Aorta (tissue), 5 donors: ENCODE data around the gene OR2F2. TPM values are rescaled to one million over a fixed set of nuclear protein-coding genes. Genes with fewer than 3 reads are reported as not detected.

Experiments
- ATAC-seq: fragments of 200-7000 bp; cut with Tn5 transposase; one replicate; pipeline ENCODE4 v1.9.1; 2022; ENCODE audit warnings: moderate library complexity; ENCODE audit not compliant: low FRiP score
- DNase-seq, 2 donors: peaks; one replicate each; pipeline ENCODE4 v3.0.0-alpha.2; 2020
- H3K27ac ChIP-seq, 2 donors: one replicate each; pipeline ENCODE4 v1.5.1; 2013; ENCODE audit warnings: low read length in 2 of 2, mild to moderate bottlenecking in 2 of 2, moderate library complexity in 2 of 2, control low read depth in 1 of 2, inconsistent platforms in 1 of 2, low read depth in 1 of 2
- H3K27me3 ChIP-seq, 2 donors: one replicate each; pipeline ENCODE4 v1.6.1; 2013; ENCODE audit warnings: control low read depth in 1 of 2, low read length in 1 of 2, mild to moderate bottlenecking in 1 of 2, moderate library complexity in 1 of 2; ENCODE audit not compliant: insufficient read depth in 2 of 2, control insufficient read depth in 1 of 2
- H3K36me3 ChIP-seq, 2 donors: one replicate each; pipeline ENCODE4 v1.6.1; 2013; ENCODE audit warnings: control low read depth in 1 of 2, low read length in 1 of 2, mild to moderate bottlenecking in 1 of 2; ENCODE audit not compliant: insufficient read depth in 2 of 2, control insufficient read depth in 1 of 2
- H3K4me1 ChIP-seq, 2 donors: one replicate each; pipeline ENCODE4 v1.6.1; 2013; ENCODE audit warnings: low read length in 2 of 2, control low read depth in 1 of 2, mild to moderate bottlenecking in 1 of 2, moderate library complexity in 1 of 2; ENCODE audit not compliant: insufficient read depth in 2 of 2, control insufficient read depth in 1 of 2
- H3K4me3 ChIP-seq, 2 donors: one replicate each; pipeline ENCODE4 v1.5.1; 2013; ENCODE audit warnings: low read length in 2 of 2, control low read depth in 1 of 2, mild to moderate bottlenecking in 1 of 2
- H3K9me3 ChIP-seq: one replicate; pipeline ENCODE4 v1.6.1; 2013; ENCODE audit warnings: mild to moderate bottlenecking, low read length; ENCODE audit not compliant: control insufficient read depth
- WGBS, 2 donors: extraction: QIAGEN DNeasy Blood & Tissue Kit; methylation state at CpG; one replicate each; pipeline ENCODE4 v1.1.7; 2013; 5-methylcytosine and 5-hydroxymethylcytosine counted together
- intact Hi-C, 2 donors: fragments of 100-400 bp; cut with DNase I; formaldehyde crosslinking; loops; one replicate each; pipeline versions ENCODE4 v1.14.2 to v1.15.0; 2022
- polyA plus RNA-seq, 2 donors: library from polyadenylated mRNA; stranded (reverse); fragments of 200-250 nt; gene quantifications; one replicate each; pipeline ENCODE4 v1.2.3, GENCODE V29; 2013
- total RNA-seq, 2 donors: library from RNA; stranded (reverse); fragmentation: NEBNext Ultra II Directional; extraction: Animal tissue kit (Norgen Biotek cat#: 25700); gene quantifications; one replicate each; pipeline ENCODE4 v1.2.1, GENCODE V29; 2021
- donor health status: healthy with polysubstance abuse.
- donor health status: Bipolar disorder and iron deficiency.
- donor health status: DM: no; HTN: no; CAD: no.
- donor health status: DM: no; HTN: no; CAD: no.
- donor health status: DM: yes; HTN: yes; CAD: no.

OR2F2 gene
- total and polyA plus RNA-seq, 4 donors, result not detected

DNA sequence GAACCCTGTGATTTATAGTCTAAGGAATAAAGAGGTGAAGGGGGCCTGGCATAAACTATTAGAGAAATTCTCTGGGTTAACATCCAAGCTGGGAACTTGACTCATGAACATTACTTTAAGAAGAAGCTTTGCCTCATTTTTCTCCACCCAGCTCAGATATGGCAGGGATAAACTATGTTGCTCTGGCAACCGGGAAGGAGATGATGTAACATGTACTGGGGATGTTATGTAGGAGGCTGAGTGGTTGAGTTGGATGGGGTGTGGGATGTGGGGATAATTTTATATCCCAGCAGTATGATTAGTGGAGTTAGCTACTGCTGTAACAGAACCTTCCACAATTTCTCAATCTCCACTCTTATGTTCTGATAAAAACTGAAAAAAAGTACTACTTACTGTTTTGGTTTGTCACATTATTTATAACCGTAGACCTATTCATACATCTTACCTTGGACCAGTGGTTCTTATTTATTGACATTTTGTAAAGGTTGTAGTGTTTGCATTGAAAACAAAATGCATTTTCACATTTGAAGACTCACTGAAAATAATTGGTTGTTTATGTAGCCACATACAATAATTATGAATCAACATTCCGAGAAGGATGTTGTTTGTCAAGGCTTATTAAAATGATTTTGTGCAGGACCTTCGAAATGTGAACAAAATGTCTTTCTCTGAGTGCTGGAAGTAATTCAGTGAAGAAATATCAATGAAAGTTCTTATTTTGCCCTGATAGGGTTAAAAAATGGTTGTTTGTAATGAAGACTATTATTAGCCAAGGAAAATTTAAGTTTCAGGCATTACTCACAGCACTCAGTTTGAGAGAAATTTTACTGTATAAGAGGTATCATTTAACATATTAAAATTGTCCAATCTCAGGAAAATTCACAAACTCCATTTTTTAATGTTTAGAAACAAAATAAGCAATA is 1.3 kb downstream of the OR2F2 start:
- ATAC-seq, result no peak
- Histone ChIP-seq H3K27me3 (no peaks in the 10 kb centered on the region), H3K9me3 (peaks cover 2% of the 10 kb centered on the region), H3K36me3 (no peaks in the 10 kb centered on the region), H3K4me3 (no peak overlapping the region), H3K4me1 (no peaks in the 10 kb centered on the region), H3K27ac (no peak overlapping the region)
- WGBS, 2 donors, result 73 to 82% methylated on average over 4 of the region's 4 CpGs
- intact Hi-C loops, result no loop called here
- DNase-seq, result no peak

GRCh38 chr7:143938379-143939243 is 3.6 kb downstream of the OR2F2 start:
- ATAC-seq, result no peak
- Histone ChIP-seq H3K9me3 (peaks cover under 1% of the 10 kb centered on the region), H3K36me3 (no peaks in the 10 kb centered on the region), H3K27me3 (no peaks in the 10 kb centered on the region), H3K27ac (no peak overlapping the region), H3K4me1 (no peaks in the 10 kb centered on the region), H3K4me3 (no peak overlapping the region)
- intact Hi-C loops, result no loop called here
- DNase-seq, result no peak
- WGBS, 2 donors, result 92% methylated on average over 5 of the region's 5 CpGs

DNA sequence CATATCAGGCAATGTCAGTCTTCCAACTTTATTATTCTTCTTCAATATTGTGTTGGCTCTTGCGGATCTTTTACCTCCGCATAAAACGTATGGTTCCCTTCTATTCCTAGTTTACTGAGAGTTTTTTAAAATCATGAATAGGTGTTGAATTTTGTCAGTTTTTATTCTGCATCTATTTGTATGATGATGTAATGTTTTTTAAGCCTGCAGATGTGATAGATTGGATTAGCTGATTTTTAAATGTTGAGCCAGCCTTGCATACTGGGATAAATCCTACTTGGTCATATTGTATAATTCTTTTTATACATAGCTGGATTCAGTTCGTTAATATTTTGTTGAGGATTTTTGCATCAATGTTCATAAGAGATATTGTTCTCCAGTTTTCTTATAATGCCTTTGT is 10.4 kb downstream of the OR2F2 start:
- Histone ChIP-seq H3K9me3 (no peaks in the 10 kb centered on the region), H3K36me3 (no peaks in the 10 kb centered on the region), H3K27ac (no peak overlapping the region), H3K4me3 (no peak overlapping the region), H3K4me1 (no peaks in the 10 kb centered on the region), H3K27me3 (no peaks in the 10 kb centered on the region)
- ATAC-seq (no peak), DNase-seq (no peak)
- intact Hi-C loops, result no loop called here
- WGBS, 2 donors, result 88 to 91% methylated on average over 4 of the region's 4 CpGs

GRCh38 chr7:143947111-143947510 is 12.1 kb downstream of the OR2F2 start:
- H3K4me3 ChIP-seq, result no peak overlapping the region
- no peaks in the 10 kb centered on the region for H3K36me3 ChIP-seq
- intact Hi-C loops, result no loop called here
- no peak overlapping the region for H3K27ac ChIP-seq
- no peak for ATAC-seq
- no peak for DNase-seq
- H3K4me1 ChIP-seq, result no peaks in the 10 kb centered on the region
- H3K27me3 ChIP-seq, result no peaks in the 10 kb centered on the region
- no peaks in the 10 kb centered on the region for H3K9me3 ChIP-seq
- 87 to 97% methylated on average over 2 of the region's 2 CpGs for WGBS, 2 donors

GRCh38 chr7:143948733-143949132 is 13.7 kb downstream of the OR2F2 start:
- DNase-seq (no peak), ATAC-seq (no peak)
- H3K27me3 ChIP-seq, result no peaks in the 10 kb centered on the region
- no peaks in the 10 kb centered on the region for H3K36me3 ChIP-seq
- H3K9me3 ChIP-seq, result no peaks in the 10 kb centered on the region
- intact Hi-C loops, result no loop called here
- 68 to 75% methylated on average over 2 of the region's 2 CpGs for WGBS, 2 donors
- H3K4me3 ChIP-seq, result no peak overlapping the region
- no peak overlapping the region for H3K27ac ChIP-seq
- no peaks in the 10 kb centered on the region for H3K4me1 ChIP-seq

DNA sequence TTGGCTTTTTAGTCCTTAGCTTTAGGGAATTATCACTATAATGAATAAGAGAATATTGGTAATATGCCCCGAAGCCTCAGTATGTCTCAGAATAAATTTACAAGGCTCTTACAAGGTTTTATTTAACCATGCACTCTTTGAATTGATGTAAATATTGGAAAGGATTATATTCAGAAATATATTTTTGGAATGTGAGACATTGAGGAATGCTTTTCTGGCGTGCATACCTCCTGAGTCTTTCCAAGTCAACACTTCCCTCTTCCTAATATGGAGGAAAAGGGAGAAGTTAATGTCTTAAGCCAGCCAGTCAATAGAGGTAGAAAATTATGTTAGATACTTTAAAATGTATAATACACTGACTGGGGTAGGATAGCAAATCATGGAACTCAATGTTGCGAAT is 18.4 kb downstream of the OR2F2 start:
- H3K4me3 ChIP-seq, result no peak overlapping the region
- H3K36me3 ChIP-seq, result no peaks in the 10 kb centered on the region
- 18 to 21% methylated on average over 3 of the region's 3 CpGs for whole genome bisulfite sequencing, 2 donors
- H3K27me3 ChIP-seq, result no peaks in the 10 kb centered on the region
- intact Hi-C loops, result no loop called here
- H3K9me3 ChIP-seq, result no peaks in the 10 kb centered on the region
- ATAC-seq (no peak), DNase-seq (no peak)
- peaks cover 0 to 2% of the 10 kb centered on the region in 2 donors for H3K4me1 ChIP-seq
- H3K27ac ChIP-seq, result no peak overlapping the region

DNA sequence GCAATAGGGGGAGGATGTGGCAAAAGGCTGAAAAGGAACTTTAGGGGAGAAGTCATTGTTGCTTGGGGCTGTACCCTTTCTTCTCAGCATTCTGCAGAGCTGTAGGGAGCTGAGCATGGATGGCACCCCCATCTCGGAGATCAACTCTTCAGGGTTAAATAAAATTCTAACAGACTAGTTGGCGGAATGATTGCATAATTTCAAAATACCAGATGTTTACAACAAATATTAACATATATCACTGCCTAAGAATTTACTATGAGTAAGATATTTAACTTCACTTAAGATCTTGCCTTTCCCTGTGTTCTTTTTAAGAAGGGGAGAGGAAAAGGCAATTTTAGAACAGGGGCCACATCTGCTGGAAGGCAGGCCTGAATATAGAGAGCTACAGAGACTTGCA is 19.1 kb downstream of the OR2F2 start:
- ATAC-seq, result no peak

GRCh38 chr7:143954544-143954943 is 19.5 kb downstream of the OR2F2 start, which contains the start of gene OR2F1:
Gene OR2F1, plus strand, starts transcription at chr7:143954844. Its CDS starts 5,127 bp downstream, at chr7:143959971.
- ATAC-seq (no peak), DNase-seq (no peak)
- WGBS, 2 donors, result 83 to 89% methylated on average over 3 of the region's 3 CpGs
- Histone ChIP-seq H3K36me3 (no peaks in the 10 kb centered on the region), H3K4me1 (peaks cover 0 to 2% of the 10 kb centered on the region in 2 donors), H3K9me3 (no peaks in the 10 kb centered on the region), H3K27me3 (no peaks in the 10 kb centered on the region), H3K4me3 (no peak within 1 kb of the TSS), H3K27ac (peak within 1 kb of the TSS in 1 of 2 donors; percentile 12)
- intact Hi-C loops, result no loop called here

More for the DNA sequence above, 19.1 kb downstream of the OR2F2 start:
- peaks cover 0 to 2% of the 10 kb centered on the region in 2 donors for H3K4me1 ChIP-seq
- 86 to 88% methylated on average over 2 of the region's 2 CpGs for whole genome bisulfite sequencing, 2 donors
- peak overlapping the region in 1 of 2 donors; percentile 12 for H3K27ac ChIP-seq
- no peaks in the 10 kb centered on the region for H3K9me3 ChIP-seq
- DNase-seq, result no peak
- intact Hi-C loops, result no loop called here
- no peaks in the 10 kb centered on the region for H3K36me3 ChIP-seq
- H3K27me3 ChIP-seq, result no peaks in the 10 kb centered on the region
- no peak overlapping the region for H3K4me3 ChIP-seq
